Measurements from ENCODE around the gene NOTCH4. TPM values are rescaled to one million over a fixed set of nuclear protein-coding genes. Genes with fewer than 3 reads are reported as not detected.
"Not testable (repeated sequence)": the region's sequence is repeated elsewhere in the genome, so short reads cannot be mapped to it uniquely, and the experiment has no call there.

Gene NOTCH4
- total RNA-seq, 1 donor from 2014 or later: 71.8 TPM

GRCh38 chr6:32222333-32223230 is 1.3 kb downstream of the NOTCH4 start:
- intact Hi-C loops (cut with DNase I): no loop called here
- DNase-seq (ENCODE audit: low spot score): no peak
- no peak for ATAC-seq

GRCh38 chr6:32220021-32220420 is 3.8 kb downstream of the NOTCH4 start:
- intact Hi-C loops (cut with DNase I): no loop called here
- ATAC-seq: no peak
- no peak for DNase-seq (ENCODE audit: low spot score)

- intact Hi-C loops (cut with DNase I): no loop called here
- ATAC-seq (no peak), DNase-seq (ENCODE audit: low spot score) (no peak)
Measured at GRCh38 chr6:32218167-32218566, 5.7 kb downstream of the NOTCH4 start.

GRCh38 chr6:32216998-32217397 is 6.9 kb downstream of the NOTCH4 start:
- intact Hi-C loops (cut with DNase I): no loop called here
- ATAC-seq (no peak), DNase-seq (ENCODE audit: low spot score) (no peak)

GRCh38 chr6:32216285-32216684 is 7.6 kb downstream of the NOTCH4 start:
- no peak for ATAC-seq
- no peak for DNase-seq (ENCODE audit: low spot score)

GRCh38 chr6:32215617-32216016 is 8.2 kb downstream of the NOTCH4 start:
- DNase-seq (ENCODE audit: low spot score) (no peak), ATAC-seq (no peak)
- intact Hi-C loops (cut with DNase I): no loop called here

More at GRCh38 chr6:32216285-32216684, 7.6 kb downstream of the NOTCH4 start:
- intact Hi-C loops (cut with DNase I): no loop called here

GRCh38 chr6:32214126-32214525 is 9.7 kb downstream of the NOTCH4 start:
- DNase-seq (ENCODE audit: low spot score) (no peak), ATAC-seq (no peak)
- intact Hi-C loops (cut with DNase I): loop anchor here (5.0 kb wide), 1 partner anchor 1002 kb away; no protein-coding TSS in a partner anchor

GRCh38 chr6:32213649-32214048 is 10.2 kb downstream of the NOTCH4 start:
- intact Hi-C loops (cut with DNase I): loop anchor here (5.0 kb wide), 1 partner anchor 1001 kb away; no protein-coding TSS in a partner anchor

GRCh38 chr6:32212076-32212760 is 11.6 kb downstream of the NOTCH4 start:
- no peak for DNase-seq (ENCODE audit: low spot score)
- intact Hi-C loops (cut with DNase I): loop anchor here (5.0 kb wide), 1 partner anchor 1000 kb away; no protein-coding TSS in a partner anchor
- ATAC-seq: no peak

More at GRCh38 chr6:32213649-32214048, 10.2 kb downstream of the NOTCH4 start:
- ATAC-seq (no peak), DNase-seq (ENCODE audit: low spot score) (no peak)

- not testable (repeated sequence) for DNase-seq (ENCODE audit: low spot score); ATAC-seq
- intact Hi-C loops (cut with DNase I): loop anchor here (5.0 kb wide), 1 partner anchor 999 kb away; no protein-coding TSS in a partner anchor
Measured at GRCh38 chr6:32211432-32211831, 12.4 kb downstream of the NOTCH4 start.

- ATAC-seq (no peak), DNase-seq (ENCODE audit: low spot score) (no peak)
- intact Hi-C loops (cut with DNase I): loop anchor here (5.0 kb wide), 1 partner anchor 998 kb away; no protein-coding TSS in a partner anchor
Measured at GRCh38 chr6:32210191-32210601, 13.7 kb downstream of the NOTCH4 start.

- no peak for DNase-seq (ENCODE audit: low spot score)
- intact Hi-C loops (cut with DNase I): no loop called here
- ATAC-seq: no peak
Measured at GRCh38 chr6:32208996-32209395, 14.9 kb downstream of the NOTCH4 start.

GRCh38 chr6:32204268-32204715 is 19.6 kb downstream of the NOTCH4 start:
- no peak for DNase-seq (ENCODE audit: low spot score)
- intact Hi-C loops (cut with DNase I): no loop called here
- ATAC-seq: no peak

GRCh38 chr6:32203426-32204267 is 20.2 kb downstream of the NOTCH4 start:
- intact Hi-C loops (cut with DNase I): no loop called here
- DNase-seq (ENCODE audit: low spot score) (no peak), ATAC-seq (peak; percentile 78)

GRCh38 chr6:32202186-32202585 is 21.7 kb downstream of the NOTCH4 start:
- intact Hi-C loops (cut with DNase I): no loop called here
- ATAC-seq: no peak
- no peak for DNase-seq (ENCODE audit: low spot score)

- DNase-seq (ENCODE audit: low spot score): no peak
- intact Hi-C loops (cut with DNase I): no loop called here
- no peak for ATAC-seq
Measured at GRCh38 chr6:32200711-32201475, 23.0 kb downstream of the NOTCH4 start.

GRCh38 chr6:32198866-32199265 is 25.0 kb downstream of the NOTCH4 start:
- no peak for DNase-seq (ENCODE audit: low spot score)
- ATAC-seq: no peak
- intact Hi-C loops (cut with DNase I): no loop called here

GRCh38 chr6:32198345-32198696 is 25.5 kb downstream of the NOTCH4 start:
- ATAC-seq (no peak), DNase-seq (ENCODE audit: low spot score) (no peak)
- intact Hi-C loops (cut with DNase I): no loop called here

Data from sciatic nerve (tissue), 2 donors.